GM12878 (cell line): ENCODE measurements around the gene HEMK1. TPM values are rescaled to one million over a fixed set of nuclear protein-coding genes. Genes with fewer than 3 reads are reported as not detected.
A peak's percentile ranks its signal among the peaks of the same experiment; 100 is the strongest.

ENCODE experiments used
- CHD1 ChIP-seq: IDR thresholded peaks from 2 replicates; pipeline ENCODE4 v1.6.1; 2012; ENCODE audit warnings: low read depth, low read length, improper control_type of control experiment
- HDGF ChIP-seq: fragments of 450-650 bp; IDR thresholded peaks from 2 replicates; pipeline ENCODE4 v1.6.1; 2016; ENCODE audit warnings: antibody characterized with exemption
- IRF4 ChIP-seq: IDR thresholded peaks from 2 replicates; pipeline ENCODE4 v1.6.1; 2011; ENCODE audit warnings: low read depth, low read length
- KDM1A ChIP-seq: fragments of 200-600 bp; sonication (generic); IDR thresholded peaks from 2 replicates; pipeline ENCODE4 v1.6.1; 2016; ENCODE audit warnings: borderline replicate concordance
- LARP7 ChIP-seq: fragments of 450-650 bp; IDR thresholded peaks from 2 replicates; pipeline ENCODE4 v1.6.1; 2017; ENCODE audit warnings: mild to moderate bottlenecking
- MEF2B ChIP-seq: fragments of 450-650 bp; IDR thresholded peaks from 2 replicates; pipeline ENCODE4 v1.6.1; 2018; ENCODE audit warnings: mild to moderate bottlenecking, moderate library complexity; ENCODE audit not compliant: partially characterized antibody, poor library complexity, severe bottlenecking
- MYB ChIP-seq: fragments of 150-350 bp; IDR thresholded peaks from 2 replicates; pipeline ENCODE4 v1.6.1; 2014; ENCODE audit warnings: mild to moderate bottlenecking, low read depth, low read length, borderline replicate concordance
- NFIC ChIP-seq: IDR thresholded peaks from 2 replicates; pipeline ENCODE4 v1.6.1; 2012; ENCODE audit warnings: low read depth, mild to moderate bottlenecking, inconsistent platforms, low read length, moderate library complexity
- NRF1 ChIP-seq: conservative IDR thresholded peaks from 2 replicates; pipeline ENCODE4 v1.6.1; 2011; ENCODE audit warnings: mild to moderate bottlenecking, low read depth, low read length, improper control_type of control experiment
- RAD51 ChIP-seq: fragments of 450-650 bp; IDR thresholded peaks from 2 replicates; pipeline ENCODE4 v1.6.1; 2016; ENCODE audit warnings: moderate library complexity, mild to moderate bottlenecking, inconsistent platforms
- SMAD1 ChIP-seq: fragments of 450-650 bp; IDR thresholded peaks from 2 replicates; pipeline ENCODE4 v1.6.1; 2018; ENCODE audit warnings: mild to moderate bottlenecking, low read depth; ENCODE audit not compliant: partially characterized antibody
- ZNF207 ChIP-seq: fragments of 450-650 bp; IDR thresholded peaks from 2 replicates; pipeline ENCODE4 v1.6.1; 2014; ENCODE audit warnings: antibody characterized with exemption, mild to moderate bottlenecking, borderline replicate concordance
- polyA plus RNA-seq, 11 experiments: library from polyadenylated mRNA; depleted of rRNA in 4 of 11; unstranded in 6 of 11; stranded (reverse) in 5 of 11; fragments of >200 nt; fragmentation: Nextera tagmentation in 4 of 11; fragmentation: Illumina TruSeq in 1 of 11; extraction: Ambion mirVana in 4 of 11; extraction: Trizol in 1 of 11; gene quantifications; 1 replicate in 1 of 11; 2 replicates in 10 of 11; pipeline versions ENCODE4 v1.2.1 to v1.2.3, GENCODE V29; 2011 to 2016; ENCODE audit warnings: inconsistent platforms in 2 of 11, missing spikeins in 2 of 11, low read depth in 1 of 11
- total RNA-seq, 4 experiments: library from RNA; depleted of rRNA in 3 of 4; stranded (reverse); fragments of >200 nt in 3 of 4; fragmentation: Illumina TruSeq in 1 of 4; extraction: Trizol in 1 of 4; gene quantifications; 2 replicates each; pipeline versions ENCODE4 v1.2.1 to v1.2.3, GENCODE V29; 2013 to 2021
- TF ChIP-seq, protein P1 (sequence below): fragments of 450-650 bp; formaldehyde crosslinking; IDR thresholded peaks from 2 replicates; pipeline ENCODE4 v1.4.0; 2022; ENCODE audit warnings: mild to moderate bottlenecking, moderate library complexity
- TF ChIP-seq, protein P2 (sequence below): IDR thresholded peaks from 2 replicates; pipeline ENCODE4 v1.6.1; 2011; ENCODE audit warnings: borderline replicate concordance, low read depth, mild to moderate bottlenecking, moderate library complexity, low read length; ENCODE audit not compliant: insufficient read depth, poor library complexity, severe bottlenecking
- TF ChIP-seq, protein P3 (sequence below): fragments of 450-650 bp; IDR thresholded peaks from 2 replicates; pipeline ENCODE4 v1.6.1; 2014; ENCODE audit warnings: mild to moderate bottlenecking

The HEMK1 gene
- total and polyA plus RNA-seq, 10 of the 15 experiments (the other 5 are each of a cell fraction or from before 2014, with no cell fraction given), result 2.8 to 19.0 (median 12.0) TPM

DNA sequence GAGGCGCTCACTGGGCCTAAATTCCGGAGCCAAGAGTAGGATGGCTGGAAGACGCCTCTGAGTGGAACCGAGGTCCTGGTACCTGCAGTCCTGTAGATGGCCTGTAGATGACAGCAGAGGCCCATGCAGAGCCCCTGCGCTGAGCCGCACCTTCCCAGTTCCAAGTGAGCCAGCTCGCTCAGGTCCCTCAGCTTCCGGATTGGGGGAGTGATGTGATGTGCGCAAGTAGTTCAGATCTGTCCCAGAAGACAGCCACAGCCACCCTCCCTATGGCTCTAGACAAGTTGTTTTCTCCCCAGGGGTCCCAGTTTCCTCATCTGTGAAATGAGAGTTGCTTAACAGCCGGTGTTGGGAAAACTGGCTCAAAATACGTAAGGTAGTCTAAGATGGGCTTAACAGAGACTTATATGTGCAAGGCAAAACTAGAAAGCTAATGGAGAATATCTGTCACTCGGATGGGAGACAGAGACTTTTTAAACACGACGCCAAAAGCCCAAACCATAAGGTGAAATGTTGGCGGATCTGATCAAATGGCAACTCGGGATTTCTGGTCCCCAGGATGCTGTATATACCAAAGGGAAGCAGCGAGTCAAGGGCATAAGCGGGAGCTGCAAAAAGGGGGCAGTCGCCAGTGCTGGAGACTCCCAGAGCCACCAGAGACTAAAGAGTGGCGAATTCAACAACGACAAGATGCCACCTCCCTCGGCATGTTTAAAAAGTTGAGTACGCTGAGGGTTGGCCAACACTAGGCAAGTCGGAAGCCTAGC, 46.9 kb downstream of the HEMK1 start (continued):
- TF ChIP-seq CHD1 (no peak), ZNF207 (no peak), SMAD1 (no peak), IRF4 (peak; percentile 87), RAD51 (no peak), MYB (no peak), LARP7 (peak; percentile 36; the same call in 1 of the 2 replicates), NRF1 (no peak), MEF2B (no peak), HDGF (no peak), NFIC (no peak), KDM1A (no peak)
- TF ChIP-seq, protein P1, sequence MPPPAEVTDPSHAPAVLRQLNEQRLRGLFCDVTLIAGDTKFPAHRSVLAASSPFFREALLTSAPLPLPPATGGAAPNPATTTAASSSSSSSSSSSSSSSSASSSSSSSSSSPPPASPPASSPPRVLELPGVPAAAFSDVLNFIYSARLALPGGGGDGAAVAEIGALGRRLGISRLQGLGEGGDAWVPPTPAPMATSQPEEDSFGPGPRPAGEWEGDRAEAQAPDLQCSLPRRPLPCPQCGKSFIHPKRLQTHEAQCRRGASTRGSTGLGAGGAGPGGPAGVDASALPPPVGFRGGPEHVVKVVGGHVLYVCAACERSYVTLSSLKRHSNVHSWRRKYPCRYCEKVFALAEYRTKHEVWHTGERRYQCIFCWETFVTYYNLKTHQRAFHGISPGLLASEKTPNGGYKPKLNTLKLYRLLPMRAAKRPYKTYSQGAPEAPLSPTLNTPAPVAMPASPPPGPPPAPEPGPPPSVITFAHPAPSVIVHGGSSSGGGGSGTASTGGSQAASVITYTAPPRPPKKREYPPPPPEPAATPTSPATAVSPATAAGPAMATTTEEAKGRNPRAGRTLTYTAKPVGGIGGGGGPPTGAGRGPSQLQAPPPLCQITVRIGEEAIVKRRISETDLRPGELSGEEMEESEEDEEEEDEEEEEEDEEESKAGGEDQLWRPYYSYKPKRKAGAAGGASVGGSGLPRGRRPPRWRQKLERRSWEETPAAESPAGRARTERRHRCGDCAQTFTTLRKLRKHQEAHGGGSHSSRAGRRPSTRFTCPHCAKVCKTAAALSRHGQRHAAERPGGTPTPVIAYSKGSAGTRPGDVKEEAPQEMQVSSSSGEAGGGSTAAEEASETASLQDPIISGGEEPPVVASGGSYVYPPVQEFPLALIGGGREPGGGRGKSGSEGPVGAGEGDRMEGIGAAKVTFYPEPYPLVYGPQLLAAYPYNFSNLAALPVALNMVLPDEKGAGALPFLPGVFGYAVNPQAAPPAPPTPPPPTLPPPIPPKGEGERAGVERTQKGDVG (CRISPR knock-in tag), result no peak
- TF ChIP-seq, protein P2, sequence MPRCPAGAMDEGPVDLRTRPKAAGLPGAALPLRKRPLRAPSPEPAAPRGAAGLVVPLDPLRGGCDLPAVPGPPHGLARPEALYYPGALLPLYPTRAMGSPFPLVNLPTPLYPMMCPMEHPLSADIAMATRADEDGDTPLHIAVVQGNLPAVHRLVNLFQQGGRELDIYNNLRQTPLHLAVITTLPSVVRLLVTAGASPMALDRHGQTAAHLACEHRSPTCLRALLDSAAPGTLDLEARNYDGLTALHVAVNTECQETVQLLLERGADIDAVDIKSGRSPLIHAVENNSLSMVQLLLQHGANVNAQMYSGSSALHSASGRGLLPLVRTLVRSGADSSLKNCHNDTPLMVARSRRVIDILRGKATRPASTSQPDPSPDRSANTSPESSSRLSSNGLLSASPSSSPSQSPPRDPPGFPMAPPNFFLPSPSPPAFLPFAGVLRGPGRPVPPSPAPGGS, result no peak
- TF ChIP-seq, protein P3, sequence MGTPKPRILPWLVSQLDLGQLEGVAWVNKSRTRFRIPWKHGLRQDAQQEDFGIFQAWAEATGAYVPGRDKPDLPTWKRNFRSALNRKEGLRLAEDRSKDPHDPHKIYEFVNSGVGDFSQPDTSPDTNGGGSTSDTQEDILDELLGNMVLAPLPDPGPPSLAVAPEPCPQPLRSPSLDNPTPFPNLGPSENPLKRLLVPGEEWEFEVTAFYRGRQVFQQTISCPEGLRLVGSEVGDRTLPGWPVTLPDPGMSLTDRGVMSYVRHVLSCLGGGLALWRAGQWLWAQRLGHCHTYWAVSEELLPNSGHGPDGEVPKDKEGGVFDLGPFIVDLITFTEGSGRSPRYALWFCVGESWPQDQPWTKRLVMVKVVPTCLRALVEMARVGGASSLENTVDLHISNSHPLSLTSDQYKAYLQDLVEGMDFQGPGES, result no peak
